ENCODE results near the gene ATG4B.

DNA sequence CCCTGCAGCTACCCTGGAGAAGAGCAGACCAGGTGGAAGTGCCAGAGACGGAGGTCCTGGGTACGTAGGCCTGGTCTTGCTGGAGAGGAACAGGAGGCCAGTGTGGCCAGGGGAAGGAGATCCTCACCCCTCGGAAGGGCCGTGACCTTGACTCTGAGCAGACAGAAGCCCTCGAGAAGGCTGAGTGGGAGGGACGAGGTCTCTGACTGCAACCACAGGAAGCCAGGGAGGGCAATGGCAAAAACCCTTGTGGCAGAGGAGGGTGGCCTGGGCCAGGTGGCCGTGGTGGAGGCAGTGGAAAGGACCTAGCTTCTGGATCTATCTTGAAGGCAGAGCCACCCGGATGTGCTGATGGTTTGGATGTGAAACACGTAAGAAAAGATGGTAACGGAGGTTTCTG lies 28.6 kb upstream of the ATG4B start:
- TF ChIP-seq CTCF (IDR thresholded peaks at IDR 0.05; ENCODE audit: insufficient read depth, low read length, poor library complexity, severe bottlenecking) (no peak), EZH2phosphoT487 (conservative IDR thresholded peaks at IDR 0.05; ENCODE audit: low read length) (no peak)
